Lower lobe of right lung (tissue), 2 donors: ENCODE data around the gene KCNMB4. TPM values are rescaled to one million over a fixed set of nuclear protein-coding genes. Genes with fewer than 3 reads are reported as not detected.

Source experiments
- ATAC-seq, 2 donors: fragments of 200-7000 bp; cut with Tn5 transposase; one replicate each; pipeline ENCODE4 v1.9.1; 2020 to 2022; ENCODE audit warnings: mild to moderate bottlenecking in 2 of 2, moderate library complexity in 2 of 2
- DNase-seq: peaks from one replicate; pipeline ENCODE4 v3.0.0-alpha.2; 2020
- H3K27ac ChIP-seq: fragments of 200-600 bp; one replicate; pipeline ENCODE4 v1.8.0; 2022
- H3K27me3 ChIP-seq: fragments of 200-600 bp; one replicate; pipeline ENCODE4 v1.8.0; 2022; ENCODE audit warnings: low read depth
- H3K36me3 ChIP-seq: fragments of 200-600 bp; one replicate; pipeline ENCODE4 v1.8.0; 2022; ENCODE audit warnings: mild to moderate bottlenecking
- H3K4me1 ChIP-seq: fragments of 200-600 bp; one replicate; pipeline ENCODE4 v1.8.0; 2022
- H3K4me3 ChIP-seq: fragments of 200-600 bp; one replicate; pipeline ENCODE4 v1.8.0; 2022; ENCODE audit warnings: mild to moderate bottlenecking
- H3K9me3 ChIP-seq: fragments of 200-600 bp; one replicate; pipeline ENCODE4 v1.8.0; 2022
- intact Hi-C: fragments of 100-400 bp; cut with DNase I; formaldehyde crosslinking; loops from one replicate; pipeline ENCODE4 v1.11.0; 2022
- total RNA-seq: library from RNA; stranded (reverse); fragmentation: NEBNext Ultra II Directional; extraction: Animal tissue kit (Norgen Biotek cat#: 25700); gene quantifications from one replicate; pipeline ENCODE4 v1.2.1, GENCODE V29; 2021
- TF ChIP-seq, protein P1 (sequence below): fragments of 200-600 bp; IDR thresholded peaks from one replicate; pipeline ENCODE4 v1.8.0; 2022; ENCODE audit warnings: antibody characterized with exemption, mild to moderate bottlenecking
- donor health status: DM: no; HTN: yes; CAD: no; lungs with severe emphysema.

KCNMB4 gene
- total RNA-seq, 1 donor from 2014 or later = 4.5 TPM

DNA sequence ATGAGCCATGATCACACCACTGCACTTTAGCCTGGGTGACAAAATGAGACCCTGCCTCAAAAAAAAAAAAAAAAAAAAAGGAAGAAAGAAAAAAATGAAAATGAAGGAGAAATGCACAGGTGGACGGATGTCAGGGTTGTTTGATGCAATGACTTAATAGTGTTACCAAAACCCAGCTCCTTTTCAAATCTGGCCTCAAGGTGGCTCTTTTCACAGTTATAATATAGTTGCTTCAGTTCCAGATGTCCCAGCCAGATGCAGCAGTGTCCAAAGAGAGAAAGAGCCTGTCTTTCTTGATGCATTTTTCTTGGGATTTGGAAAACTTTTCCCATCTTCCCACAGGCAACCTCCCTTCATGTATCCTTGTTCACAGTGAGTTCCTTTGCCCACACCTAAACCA lies 36.5 kb downstream of the KCNMB4 start:
- H3K27me3 ChIP-seq = no peaks in the 10 kb centered on the region
- intact Hi-C loops = no loop called here
- no peaks in the 10 kb centered on the region for H3K9me3 ChIP-seq
- TF ChIP-seq, protein P1, sequence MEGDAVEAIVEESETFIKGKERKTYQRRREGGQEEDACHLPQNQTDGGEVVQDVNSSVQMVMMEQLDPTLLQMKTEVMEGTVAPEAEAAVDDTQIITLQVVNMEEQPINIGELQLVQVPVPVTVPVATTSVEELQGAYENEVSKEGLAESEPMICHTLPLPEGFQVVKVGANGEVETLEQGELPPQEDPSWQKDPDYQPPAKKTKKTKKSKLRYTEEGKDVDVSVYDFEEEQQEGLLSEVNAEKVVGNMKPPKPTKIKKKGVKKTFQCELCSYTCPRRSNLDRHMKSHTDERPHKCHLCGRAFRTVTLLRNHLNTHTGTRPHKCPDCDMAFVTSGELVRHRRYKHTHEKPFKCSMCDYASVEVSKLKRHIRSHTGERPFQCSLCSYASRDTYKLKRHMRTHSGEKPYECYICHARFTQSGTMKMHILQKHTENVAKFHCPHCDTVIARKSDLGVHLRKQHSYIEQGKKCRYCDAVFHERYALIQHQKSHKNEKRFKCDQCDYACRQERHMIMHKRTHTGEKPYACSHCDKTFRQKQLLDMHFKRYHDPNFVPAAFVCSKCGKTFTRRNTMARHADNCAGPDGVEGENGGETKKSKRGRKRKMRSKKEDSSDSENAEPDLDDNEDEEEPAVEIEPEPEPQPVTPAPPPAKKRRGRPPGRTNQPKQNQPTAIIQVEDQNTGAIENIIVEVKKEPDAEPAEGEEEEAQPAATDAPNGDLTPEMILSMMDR = no peak
- no peak overlapping the region for H3K4me3 ChIP-seq
- DNase-seq (no peak), ATAC-seq (no peak)
- H3K27ac ChIP-seq = no peak overlapping the region
- no peaks in the 10 kb centered on the region for H3K36me3 ChIP-seq
- H3K4me1 ChIP-seq = no peaks in the 10 kb centered on the region

DNA sequence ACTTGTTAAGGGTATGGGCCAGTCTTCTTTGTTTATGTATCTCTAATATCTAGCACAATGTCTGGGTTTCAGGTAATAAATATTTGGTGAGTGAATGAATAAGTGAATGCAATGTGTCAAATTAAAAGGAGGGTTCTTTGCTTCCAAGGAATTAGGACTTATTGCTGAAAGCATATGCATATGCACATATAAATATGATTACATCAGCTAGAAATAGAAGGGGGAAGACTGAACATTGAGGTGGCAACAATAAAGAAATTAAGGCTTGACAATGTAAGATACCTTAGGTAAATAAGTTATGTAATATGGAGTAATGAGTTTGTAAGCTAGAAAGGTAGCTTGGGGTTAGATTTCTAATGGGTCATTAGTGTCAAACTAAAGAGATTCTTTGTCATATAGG lies 37.7 kb downstream of the KCNMB4 start:
- Histone ChIP-seq H3K27ac (no peak overlapping the region), H3K9me3 (no peaks in the 10 kb centered on the region), H3K4me1 (no peaks in the 10 kb centered on the region), H3K36me3 (no peaks in the 10 kb centered on the region), H3K4me3 (no peak overlapping the region), H3K27me3 (no peaks in the 10 kb centered on the region)
- intact Hi-C loops = no loop called here
- DNase-seq = no peak
- TF ChIP-seq, protein P1 = no peak
- no peak for ATAC-seq

DNA sequence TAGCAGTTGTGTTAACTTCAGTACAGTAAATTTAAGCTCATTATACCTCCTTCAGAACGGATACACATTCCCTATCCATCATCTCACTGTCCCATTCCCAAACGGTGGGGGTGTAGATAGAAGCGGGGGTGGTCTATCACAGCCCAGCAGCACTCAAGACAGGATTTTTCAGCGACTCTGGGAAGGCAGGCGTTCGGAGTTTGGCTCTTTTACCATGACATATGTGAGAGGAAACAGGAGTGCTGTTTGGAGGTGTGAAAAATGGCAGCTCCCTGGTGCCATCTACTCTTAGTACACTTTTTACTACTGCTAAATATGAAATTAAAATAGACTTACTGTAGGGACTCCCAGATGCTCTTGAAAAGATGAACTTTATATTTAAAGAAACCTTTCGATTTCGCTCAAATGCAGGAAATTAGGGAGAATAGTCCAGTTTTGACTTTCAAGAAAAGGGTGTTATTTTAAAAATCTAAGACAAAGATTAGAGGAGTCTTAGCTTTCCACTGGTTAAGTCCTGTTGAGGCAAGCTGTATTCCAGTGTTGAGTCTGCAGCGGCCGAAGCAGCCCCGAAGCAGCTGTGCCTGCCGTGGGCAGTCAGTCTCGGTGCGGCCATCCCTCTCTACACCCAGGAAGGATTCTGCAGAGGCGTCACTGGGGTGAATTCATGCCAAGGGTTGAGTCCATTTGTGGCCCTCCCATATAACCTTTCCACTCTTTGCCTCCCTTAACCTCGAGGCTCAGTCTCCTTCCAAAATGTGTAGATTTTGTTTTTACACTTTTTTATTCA lies 42.1 kb downstream of the KCNMB4 start:
- no peaks in the 10 kb centered on the region for H3K4me1 ChIP-seq
- H3K9me3 ChIP-seq = no peaks in the 10 kb centered on the region
- TF ChIP-seq, protein P1 = no peak
- no peaks in the 10 kb centered on the region for H3K27me3 ChIP-seq
- no peak overlapping the region for H3K27ac ChIP-seq
- no peak for DNase-seq
- ATAC-seq = no peak
- H3K4me3 ChIP-seq = no peak overlapping the region
- H3K36me3 ChIP-seq = no peaks in the 10 kb centered on the region
- intact Hi-C loops = no loop called here

DNA sequence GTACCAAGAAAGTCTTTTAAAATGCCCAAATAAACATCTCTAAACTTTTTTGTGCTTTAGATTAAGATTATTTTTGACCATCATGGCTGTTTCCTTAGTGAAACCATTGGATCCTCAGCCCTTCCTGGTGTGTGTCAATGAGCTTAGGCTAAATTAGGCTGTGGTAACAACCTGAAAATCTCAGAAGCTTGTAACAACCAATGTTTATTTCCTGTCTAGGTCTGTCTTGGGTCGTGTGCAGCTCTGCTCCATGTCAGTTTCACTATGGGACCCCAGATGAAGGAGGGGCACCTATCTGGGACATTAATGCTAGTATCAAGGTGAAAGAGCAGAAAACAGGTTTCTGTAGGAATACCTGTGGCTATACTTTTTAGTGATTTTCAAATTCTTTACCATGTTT lies 49.9 kb downstream of the KCNMB4 start:
- DNase-seq = no peak
- Histone ChIP-seq H3K9me3 (no peaks in the 10 kb centered on the region), H3K4me1 (no peaks in the 10 kb centered on the region), H3K36me3 (no peaks in the 10 kb centered on the region), H3K27ac (no peak overlapping the region), H3K4me3 (no peak overlapping the region), H3K27me3 (no peaks in the 10 kb centered on the region)
- intact Hi-C loops = no loop called here
- TF ChIP-seq, protein P1 = no peak
- ATAC-seq = no peak

DNA sequence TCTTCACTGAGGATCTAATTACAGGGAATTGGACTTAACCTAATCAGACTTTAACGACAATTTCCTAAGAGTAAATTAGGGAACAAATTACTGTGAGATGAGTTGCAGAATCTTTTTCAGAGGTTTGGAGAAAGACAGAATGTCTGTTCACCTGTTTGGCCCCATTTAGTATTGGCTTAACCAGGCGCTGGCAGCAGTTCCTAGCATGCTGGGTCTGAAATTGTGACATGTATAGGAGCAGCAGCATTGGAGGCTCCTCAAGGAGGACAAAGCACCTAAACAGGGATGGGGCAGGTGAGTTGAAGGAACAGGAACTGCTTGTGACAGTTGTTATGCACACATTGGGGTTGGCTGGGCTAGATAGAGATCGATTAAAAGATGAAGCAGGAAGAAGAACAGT lies 51.0 kb downstream of the KCNMB4 start:
- TF ChIP-seq, protein P1 = no peak
- intact Hi-C loops = no loop called here
- Histone ChIP-seq H3K9me3 (no peaks in the 10 kb centered on the region), H3K4me3 (no peak overlapping the region), H3K4me1 (no peaks in the 10 kb centered on the region), H3K27ac (no peak overlapping the region), H3K27me3 (no peaks in the 10 kb centered on the region), H3K36me3 (no peaks in the 10 kb centered on the region)
- ATAC-seq (no peak), DNase-seq (no peak)
